Ovary (tissue), 9 donors: ENCODE measurements around the gene WDR81. TPM values are rescaled to one million over a fixed set of nuclear protein-coding genes. Genes with fewer than 3 reads are reported as not detected.
"Not testable (repeated sequence)": the region's sequence is repeated elsewhere in the genome, so short reads cannot be mapped to it uniquely, and the experiment has no call there.

ENCODE experiments used
- DNase-seq, 5 donors: peaks; one replicate each; pipeline ENCODE4 v3.0.0-alpha.2; 2019 to 2020
- H3K27ac ChIP-seq, 2 donors: fragments of 200-600 bp; one replicate each; pipeline versions ENCODE4 v1.5.1 to v1.8.0; 2019 to 2022
- H3K27me3 ChIP-seq: fragments of 200-600 bp; one replicate; pipeline ENCODE4 v1.8.0; 2022
- H3K36me3 ChIP-seq: fragments of 200-600 bp; sonication (generic); one replicate; pipeline ENCODE4 v1.5.1; 2019
- H3K4me1 ChIP-seq: one replicate; pipeline ENCODE4 v1.8.1; 2013; ENCODE audit warnings: mild to moderate bottlenecking, moderate library complexity; ENCODE audit not compliant: insufficient read depth
- H3K4me3 ChIP-seq: fragments of 200-600 bp; sonication (generic); one replicate; pipeline ENCODE4 v1.5.1; 2017
- H3K9me3 ChIP-seq, 2 donors: fragments of 200-600 bp in 1 of 2; sonication (generic) in 1 of 2; one replicate each; pipeline versions ENCODE4 v1.5.1 to v1.8.1; 2013 to 2019; ENCODE audit warnings: mild to moderate bottlenecking in 1 of 2, moderate library complexity in 1 of 2
- EP300 ChIP-seq: sonication (generic); formaldehyde crosslinking; IDR thresholded peaks from one replicate; pipeline ENCODE4 v1.6.1; 2017; ENCODE audit warnings: antibody characterized with exemption
- POLR2A ChIP-seq: fragments of 450-650 bp; IDR thresholded peaks from one replicate; pipeline ENCODE4 v1.6.1; 2017; ENCODE audit warnings: antibody characterized with exemption, mild to moderate bottlenecking, moderate library complexity
- WGBS, 3 donors: extraction: QIAGEN DNeasy Blood & Tissue Kit in 1 of 3; methylation state at CpG; one replicate each; pipeline versions ENCODE4 v1.1.5 to v1.1.7; 2013 to 2017; 5-methylcytosine and 5-hydroxymethylcytosine counted together
- intact Hi-C, 4 donors: fragments of 100-400 bp; cut with DNase I; formaldehyde crosslinking; loops; one replicate each; pipeline versions ENCODE4 v1.11.0 to v1.15.1; 2022 to 2023
- polyA plus RNA-seq, 2 donors: library from polyadenylated mRNA; stranded (reverse); fragments of 200-250 nt in 1 of 2; fragments of 350-450 nt in 1 of 2; fragmentation: Illumina TruSeq in 1 of 2; extraction: RNeasy Lipid Tissue Mini Kit (QIAGEN cat#74804) in 1 of 2; gene quantifications; one replicate each; pipeline ENCODE4 v1.2.3, GENCODE V29; 2013 to 2014
- total RNA-seq, 7 donors: library from RNA; depleted of rRNA in 2 of 7; stranded (reverse); fragments of >200 nt in 2 of 7; fragmentation: NEBNext Ultra II Directional in 3 of 7; extraction: Animal tissue kit (Norgen Biotek cat#: 25700) in 3 of 7; gene quantifications; one replicate each; pipeline versions ENCODE4 v1.1.0 to v1.2.4, GENCODE V29; 2016 to 2023
- TF ChIP-seq, protein P1 (sequence below), 3 donors: fragments of 450-650 bp in 2 of 3; fragments of 200-600 bp in 1 of 3; IDR thresholded peaks; one replicate each; pipeline versions ENCODE4 v1.5.1 to v1.8.0; 2016 to 2022; ENCODE audit warnings: antibody characterized with exemption in 3 of 3, mild to moderate bottlenecking in 1 of 3
- donor health status: DM: no; HTN: no; CAD: no; lungs with moderate emphysema.
- donor health status: DM: no; HTN: no; CAD: no.
- donor health status: Bipolar disorder and iron deficiency.
- donor health status: DM: yes; HTN: yes; CAD: no.
- donor health status: DM: no; HTN: no; CAD: no.
- donor health status: DM: yes; HTN: yes; CAD: no.

Gene WDR81
- total and polyA plus RNA-seq, 9 donors = 1.3 to 59.4 (median 36.2) TPM

DNA sequence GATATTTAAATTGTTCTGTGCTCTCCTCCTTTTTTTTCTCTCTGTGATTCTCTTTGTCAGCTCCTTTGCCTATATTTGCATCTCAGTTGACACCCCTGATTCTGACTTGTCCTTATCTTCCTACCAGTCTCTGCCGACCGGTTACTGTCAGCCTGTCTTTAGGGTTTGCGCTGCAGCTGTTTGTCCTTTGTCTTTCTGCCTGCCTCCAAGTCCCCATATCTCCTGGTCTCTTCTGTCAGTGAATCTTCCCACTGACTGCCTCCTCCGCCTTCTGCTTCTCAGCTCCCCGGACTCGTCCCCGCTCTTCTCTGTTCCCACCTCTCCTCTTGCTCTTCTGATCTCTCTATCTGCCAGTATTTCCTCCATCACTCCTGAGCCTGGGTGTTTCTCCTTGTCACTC lies 19.5 kb upstream of the WDR81 start:
- no peak overlapping the region for H3K4me3 ChIP-seq
- WGBS, 3 donors = 71 to 73% (median 71%) methylated on average over 7 of the region's 7 CpGs
- H3K36me3 ChIP-seq = no peaks in the 10 kb centered on the region
- no peaks in the 10 kb centered on the region for H3K4me1 ChIP-seq
- intact Hi-C loops = loop anchor here in 3 of 4 donors (5.0 to 10.0 kb wide), 3 partner anchors 33 to 50 kb away; no protein-coding TSS in a partner anchor
- DNase-seq = no peak
- no peak overlapping the region for H3K27ac ChIP-seq
- no peaks in the 10 kb centered on the region for H3K27me3 ChIP-seq
- H3K9me3 ChIP-seq = no peaks in the 10 kb centered on the region
- TF ChIP-seq EP300 = no peak
- no peak for TF ChIP-seq POLR2A
- TF ChIP-seq, protein P1, sequence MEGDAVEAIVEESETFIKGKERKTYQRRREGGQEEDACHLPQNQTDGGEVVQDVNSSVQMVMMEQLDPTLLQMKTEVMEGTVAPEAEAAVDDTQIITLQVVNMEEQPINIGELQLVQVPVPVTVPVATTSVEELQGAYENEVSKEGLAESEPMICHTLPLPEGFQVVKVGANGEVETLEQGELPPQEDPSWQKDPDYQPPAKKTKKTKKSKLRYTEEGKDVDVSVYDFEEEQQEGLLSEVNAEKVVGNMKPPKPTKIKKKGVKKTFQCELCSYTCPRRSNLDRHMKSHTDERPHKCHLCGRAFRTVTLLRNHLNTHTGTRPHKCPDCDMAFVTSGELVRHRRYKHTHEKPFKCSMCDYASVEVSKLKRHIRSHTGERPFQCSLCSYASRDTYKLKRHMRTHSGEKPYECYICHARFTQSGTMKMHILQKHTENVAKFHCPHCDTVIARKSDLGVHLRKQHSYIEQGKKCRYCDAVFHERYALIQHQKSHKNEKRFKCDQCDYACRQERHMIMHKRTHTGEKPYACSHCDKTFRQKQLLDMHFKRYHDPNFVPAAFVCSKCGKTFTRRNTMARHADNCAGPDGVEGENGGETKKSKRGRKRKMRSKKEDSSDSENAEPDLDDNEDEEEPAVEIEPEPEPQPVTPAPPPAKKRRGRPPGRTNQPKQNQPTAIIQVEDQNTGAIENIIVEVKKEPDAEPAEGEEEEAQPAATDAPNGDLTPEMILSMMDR (IDR thresholded peaks at IDR 0.05) = no peak

DNA sequence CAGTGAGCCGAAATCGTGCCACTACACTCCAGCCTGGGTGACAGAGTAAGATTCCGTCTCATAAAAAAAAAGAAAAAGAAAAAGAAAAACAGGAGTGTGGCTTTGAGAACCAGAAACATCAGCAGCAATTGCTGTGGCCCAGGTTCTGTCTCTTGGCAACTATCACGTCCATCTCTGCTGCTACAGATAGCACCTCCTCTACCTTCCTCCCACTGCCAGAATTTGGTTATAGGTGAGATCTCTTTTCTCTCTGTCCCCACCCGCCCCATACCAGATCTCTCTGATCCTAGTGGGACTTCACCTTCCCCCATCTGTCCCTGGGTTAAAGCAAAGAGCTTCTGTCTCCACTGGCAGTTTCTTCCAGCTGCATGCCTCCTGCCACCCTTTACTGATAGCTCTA lies 17.4 kb upstream of the WDR81 start:
- Histone ChIP-seq H3K4me3 (no peak overlapping the region), H3K9me3 (no peaks in the 10 kb centered on the region), H3K27me3 (no peaks in the 10 kb centered on the region), H3K4me1 (peaks cover 2% of the 10 kb centered on the region), H3K27ac (no peak overlapping the region), H3K36me3 (no peaks in the 10 kb centered on the region)
- DNase-seq = no peak
- 90 to 94% (median 93%) methylated on average over 5 of the region's 5 CpGs for WGBS, 3 donors
- intact Hi-C loops = loop anchor here in 3 of 4 donors (5.0 to 10.0 kb wide), 3 partner anchors 35 to 52 kb away; no protein-coding TSS in a partner anchor
- TF ChIP-seq, protein P1 (IDR thresholded peaks at IDR 0.05) = no peak
- no peak for TF ChIP-seq EP300
- TF ChIP-seq POLR2A = no peak

DNA sequence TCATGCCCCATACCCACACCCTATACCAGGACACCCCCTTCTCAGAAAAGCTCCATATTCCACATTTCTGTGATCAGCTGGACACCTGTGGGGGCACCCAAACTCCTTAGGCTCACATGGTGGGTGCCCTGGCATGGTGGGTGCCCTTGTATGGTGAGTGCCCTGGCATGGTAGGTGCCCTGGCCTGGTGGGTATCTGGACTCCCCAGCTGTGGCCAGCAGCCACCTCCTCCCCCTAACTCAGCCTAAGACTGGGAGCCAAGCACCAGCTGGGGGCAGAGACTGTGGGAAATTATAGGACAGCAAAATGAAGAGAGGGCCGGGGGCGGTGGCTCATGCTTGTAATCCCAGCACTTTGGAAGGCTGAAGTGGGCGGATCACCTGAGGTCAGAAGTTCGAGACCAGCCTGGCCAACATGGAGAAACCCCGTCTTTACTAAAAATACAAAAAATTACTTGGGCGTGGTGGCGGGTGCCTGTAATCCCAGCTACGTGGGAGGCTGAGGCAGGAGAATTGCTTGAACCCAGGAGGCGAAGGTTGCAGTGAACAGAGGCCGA lies 15.6 kb upstream of the WDR81 start:
- peak in 2 of 5 donors; percentile 17 to 29 for DNase-seq
- intact Hi-C loops = loop anchor here in 3 of 4 donors (5.0 to 10.0 kb wide), 3 partner anchors 37 to 54 kb away; no protein-coding TSS in a partner anchor
- H3K27ac ChIP-seq, H3K27me3 ChIP-seq, H3K4me1 ChIP-seq, H3K36me3 ChIP-seq, H3K9me3 ChIP-seq, H3K4me3 ChIP-seq: not testable (repeated sequence)
- 86 to 91% (median 87%) methylated on average over 10 of the region's 10 CpGs for WGBS, 3 donors

DNA sequence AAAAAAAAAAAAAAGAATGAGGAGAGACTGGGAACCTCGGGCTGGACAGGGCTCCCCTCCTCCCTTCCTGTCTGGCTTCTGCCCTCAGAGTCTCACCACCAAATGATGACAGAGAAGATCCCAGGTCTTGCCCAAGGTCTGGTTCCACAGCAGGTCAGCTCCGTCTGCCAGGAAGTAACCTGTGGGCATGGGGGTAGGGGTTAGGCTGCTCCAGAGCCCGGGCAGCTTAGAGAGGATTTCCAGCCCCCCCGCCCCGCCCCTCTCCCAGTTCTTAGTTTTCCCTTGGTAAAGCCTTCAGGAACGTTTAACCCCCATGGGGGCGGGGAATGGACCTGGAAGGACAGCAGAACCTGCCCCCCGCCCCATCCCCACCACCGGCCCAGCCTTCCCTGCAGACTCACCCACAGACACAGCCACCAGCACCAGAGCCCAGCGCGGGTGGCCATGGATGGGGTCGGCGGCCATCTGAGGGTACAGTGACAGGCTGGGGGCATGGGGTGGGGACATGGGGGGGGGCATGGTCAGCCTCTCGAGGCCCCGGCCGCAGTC lies 15.0 kb upstream of the WDR81 start:
- Histone ChIP-seq H3K27me3 (no peaks in the 10 kb centered on the region), H3K9me3 (no peaks in the 10 kb centered on the region), H3K4me3 (peak overlapping the region; percentile 83), H3K27ac (peak overlapping the region; percentile 53 to 77), H3K4me1 (peaks cover 11% of the 10 kb centered on the region), H3K36me3 (no peaks in the 10 kb centered on the region)
- 8 to 11% (median 8%) methylated on average over 13 to 16 of the region's 16 CpGs for WGBS, 3 donors
- TF ChIP-seq, protein P1 (IDR thresholded peaks at IDR 0.05) = no peak
- TF ChIP-seq EP300 = no peak
- no peak for TF ChIP-seq POLR2A
- intact Hi-C loops = loop anchor here in 3 of 4 donors (5.0 to 10.0 kb wide), 3 partner anchors 37 to 55 kb away; no protein-coding TSS in a partner anchor
- peak in 3 of 5 donors; percentile 44 to 57 (median 48) for DNase-seq
